Suprapubic skin (tissue), 4 donors: Measurements from ENCODE around the gene BCL2A1. TPM values are rescaled to one million over a fixed set of nuclear protein-coding genes. Genes with fewer than 3 reads are reported as not detected.
"Not testable (repeated sequence)": the region's sequence is repeated elsewhere in the genome, so short reads cannot be mapped to it uniquely, and the experiment has no call there.

ENCODE experiments used
- DNase-seq, 2 donors: peaks; one replicate each; pipeline ENCODE4 v3.0.0-alpha.2; 2019; ENCODE audit warnings: low spot score in 2 of 2
- H3K27ac ChIP-seq: fragments of 200-600 bp; sonication (generic); one replicate; pipeline ENCODE4 v1.5.1; 2019
- H3K27me3 ChIP-seq: fragments of 200-600 bp; sonication (generic); one replicate; pipeline ENCODE4 v1.5.1; 2019
- H3K36me3 ChIP-seq: fragments of 200-600 bp; sonication (generic); one replicate; pipeline ENCODE4 v1.5.1; 2019
- H3K4me1 ChIP-seq: fragments of 200-600 bp; sonication (generic); one replicate; pipeline ENCODE4 v1.5.1; 2019
- H3K4me3 ChIP-seq: fragments of 200-600 bp; sonication (generic); one replicate; pipeline ENCODE4 v1.5.1; 2019; ENCODE audit warnings: mild to moderate bottlenecking
- H3K9me3 ChIP-seq: fragments of 200-600 bp; sonication (generic); one replicate; pipeline ENCODE4 v1.5.1; 2019
- CTCF ChIP-seq, 2 donors: fragments of 200-600 bp in 1 of 2; fragments of 450-650 bp in 1 of 2; sonication (generic) in 1 of 2; IDR thresholded peaks; one replicate each; pipeline ENCODE4 v1.5.1; 2016 to 2019; ENCODE audit warnings: antibody characterized with exemption in 2 of 2, mild to moderate bottlenecking in 1 of 2, moderate library complexity in 1 of 2
- EP300 ChIP-seq: sonication (generic); formaldehyde crosslinking; IDR thresholded peaks from one replicate; pipeline ENCODE4 v1.6.1; 2017; ENCODE audit warnings: antibody characterized with exemption
- POLR2A ChIP-seq, 2 donors: fragments of 450-650 bp; IDR thresholded peaks; one replicate each; pipeline ENCODE4 v1.6.1; 2017; ENCODE audit warnings: antibody characterized with exemption in 2 of 2, mild to moderate bottlenecking in 2 of 2, moderate library complexity in 2 of 2
- POLR2AphosphoS5 ChIP-seq, 3 donors: sonication (generic); formaldehyde crosslinking; IDR thresholded peaks; one replicate each; pipeline ENCODE4 v1.6.1; 2017; ENCODE audit warnings: antibody characterized with exemption in 3 of 3
- WGBS: methylation state at CpG from one replicate; pipeline ENCODE4 v1.1.5; 2018; 5-methylcytosine and 5-hydroxymethylcytosine counted together
- total RNA-seq, 4 donors: library from RNA; depleted of rRNA; stranded (reverse); fragments of >200 nt; gene quantifications; one replicate each; pipeline ENCODE4 v1.1.0, GENCODE V29; 2016

BCL2A1 gene
- total RNA-seq, 4 donors from 2014 or later: 0.64 to 2.6 (median 0.92) TPM

GRCh38 chr15:79929412-79929811 is 41.6 kb downstream of the BCL2A1 start:
- Histone ChIP-seq H3K27ac (no peak overlapping the region), H3K27me3 (no peaks in the 10 kb centered on the region), H3K36me3 (no peaks in the 10 kb centered on the region), H3K4me3 (no peak overlapping the region), H3K9me3 (no peaks in the 10 kb centered on the region), H3K4me1 (peaks cover 2% of the 10 kb centered on the region)
- no peak for TF ChIP-seq POLR2A (IDR thresholded peaks at IDR 0.05)
- no peak for TF ChIP-seq POLR2AphosphoS5 (IDR thresholded peaks at IDR 0.05)
- no peak for TF ChIP-seq EP300
- TF ChIP-seq CTCF (IDR thresholded peaks at IDR 0.05): no peak
- WGBS: 91% methylated on average over 2 of the region's 2 CpGs
- no peak for DNase-seq

GRCh38 chr15:79926116-79926515 is 44.9 kb downstream of the BCL2A1 start:
- WGBS: 97% methylated on average over 24 of the region's 36 CpGs
- H3K4me1 ChIP-seq: peaks cover 13% of the 10 kb centered on the region
- H3K27ac ChIP-seq, H3K36me3 ChIP-seq, H3K4me3 ChIP-seq, H3K27me3 ChIP-seq, H3K9me3 ChIP-seq, DNase-seq: not testable (repeated sequence)

- WGBS: 94% methylated on average over 24 of the region's 24 CpGs
- Histone ChIP-seq H3K4me3 (peak overlapping the region; percentile 93), H3K4me1 (peaks cover 13% of the 10 kb centered on the region), H3K36me3 (peaks cover 15% of the 10 kb centered on the region), H3K9me3 (peaks cover 23% of the 10 kb centered on the region), H3K27ac (peak overlapping the region; percentile 90), H3K27me3 (no peaks in the 10 kb centered on the region)
- DNase-seq: no peak
- TF ChIP-seq POLR2A (IDR thresholded peaks at IDR 0.05) (no peak), POLR2AphosphoS5 (IDR thresholded peaks at IDR 0.05) (no peak), CTCF (IDR thresholded peaks at IDR 0.05) (no peak), EP300 (no peak)
Measured at GRCh38 chr15:79924379-79924778, 46.6 kb downstream of the BCL2A1 start.

- Histone ChIP-seq H3K27me3 (no peaks in the 10 kb centered on the region), H3K4me3 (peak overlapping the region; percentile 93), H3K9me3 (peaks cover 30% of the 10 kb centered on the region), H3K27ac (peak overlapping the region; percentile 90), H3K36me3 (peaks cover 18% of the 10 kb centered on the region), H3K4me1 (peaks cover 13% of the 10 kb centered on the region)
- peak in 1 of 3 donors; percentile 11 for TF ChIP-seq POLR2AphosphoS5 (IDR thresholded peaks at IDR 0.05)
- peak in 1 of 2 donors; percentile 62 for TF ChIP-seq POLR2A (IDR thresholded peaks at IDR 0.05)
- TF ChIP-seq EP300: no peak
- TF ChIP-seq CTCF (IDR thresholded peaks at IDR 0.05): no peak
- WGBS: 0% methylated on average over 20 of the region's 68 CpGs
- peak; percentile 94 for DNase-seq
Measured at GRCh38 chr15:79923515-79924169, 47.4 kb downstream of the BCL2A1 start.

GRCh38 chr15:79923079-79923514 is 47.9 kb downstream of the BCL2A1 start:
- H3K27me3 ChIP-seq: no peaks in the 10 kb centered on the region
- peaks cover 13% of the 10 kb centered on the region for H3K4me1 ChIP-seq
- peaks cover 18% of the 10 kb centered on the region for H3K36me3 ChIP-seq
- WGBS: 2% methylated on average over 40 of the region's 51 CpGs
- peak overlapping the region; percentile 90 for H3K27ac ChIP-seq
- TF ChIP-seq EP300 (no peak), POLR2A (IDR thresholded peaks at IDR 0.05) (peak in 1 of 2 donors; percentile 17)
- H3K9me3 ChIP-seq: peaks cover 35% of the 10 kb centered on the region
- peak overlapping the region; percentile 93 for H3K4me3 ChIP-seq
- peak; percentile 77 to 82 for DNase-seq

- Histone ChIP-seq H3K36me3 (peaks cover 18% of the 10 kb centered on the region), H3K4me3 (peak overlapping the region; percentile 93), H3K4me1 (peaks cover 13% of the 10 kb centered on the region), H3K27ac (peak overlapping the region; percentile 90), H3K27me3 (no peaks in the 10 kb centered on the region), H3K9me3 (peaks cover 40% of the 10 kb centered on the region)
- DNase-seq: no peak
- WGBS: 42% methylated on average over 10 of the region's 17 CpGs
- TF ChIP-seq CTCF (IDR thresholded peaks at IDR 0.05) (no peak), EP300 (no peak), POLR2A (IDR thresholded peaks at IDR 0.05) (no peak), POLR2AphosphoS5 (IDR thresholded peaks at IDR 0.05) (no peak)
Measured at GRCh38 chr15:79922512-79923078, 48.4 kb downstream of the BCL2A1 start.
